Nephron progenitor cell (in vitro differentiated cells): ENCODE measurements around the gene NDUFAF4.

Experiments used
- DNase-seq: peaks from one replicate; pipeline ENCODE4 v3.0.0; 2021
- H3K27ac Mint-ChIP-seq: 2 replicates; pipeline ENCODE4 v1.8.0; 2021; ENCODE audit warnings: mild to moderate bottlenecking, moderate library complexity, mixed read lengths
- H3K27me3 Mint-ChIP-seq: 2 replicates; pipeline ENCODE4 v1.8.0; 2021; ENCODE audit warnings: mild to moderate bottlenecking, low read depth, mixed read lengths; ENCODE audit not compliant: poor library complexity
- H3K36me3 Mint-ChIP-seq: 2 replicates; pipeline ENCODE4 v1.8.0; 2021; ENCODE audit warnings: low read depth, mixed read lengths
- H3K4me1 Mint-ChIP-seq: 2 replicates; pipeline ENCODE4 v1.8.0; 2021; ENCODE audit warnings: mixed read lengths
- H3K4me3 Mint-ChIP-seq: 2 replicates; pipeline ENCODE4 v1.8.0; 2021; ENCODE audit warnings: mild to moderate bottlenecking, moderate library complexity, mixed read lengths
- H3K9me3 Mint-ChIP-seq: 2 replicates; pipeline ENCODE4 v1.8.0; 2021; ENCODE audit warnings: mild to moderate bottlenecking, moderate library complexity, mixed read lengths
- CTCF ChIP-seq: fragments of 200-600 bp; sonication (generic); IDR thresholded peaks from 2 replicates; pipeline ENCODE4 v1.5.0; 2021; ENCODE audit warnings: antibody characterized with exemption

Gene NDUFAF4

GRCh38 chr6:96876886-96877545, 20.7 kb downstream of the NDUFAF4 start:
- Mint-ChIP-seq H3K4me1 (no peaks in the 10 kb centered on the region), H3K4me3 (no peak overlapping the region), H3K27me3 (no peaks in the 10 kb centered on the region), H3K27ac (no peak overlapping the region), H3K9me3 (no peaks in the 10 kb centered on the region), H3K36me3 (no peaks in the 10 kb centered on the region)
- no peak for DNase-seq
- TF ChIP-seq CTCF = no peak

GRCh38 chr6:96872976-96873375, 24.7 kb downstream of the NDUFAF4 start:
- Mint-ChIP-seq H3K4me1 (no peaks in the 10 kb centered on the region), H3K36me3 (no peaks in the 10 kb centered on the region), H3K9me3 (no peaks in the 10 kb centered on the region), H3K27me3 (peaks cover 3% of the 10 kb centered on the region), H3K27ac (no peak overlapping the region), H3K4me3 (no peak overlapping the region)
- TF ChIP-seq CTCF = no peak
- DNase-seq = no peak

- Mint-ChIP-seq H3K4me3 (no peak overlapping the region), H3K9me3 (no peaks in the 10 kb centered on the region), H3K27me3 (peaks cover 3% of the 10 kb centered on the region), H3K27ac (no peak overlapping the region), H3K4me1 (no peaks in the 10 kb centered on the region), H3K36me3 (no peaks in the 10 kb centered on the region)
- no peak for DNase-seq
- no peak for TF ChIP-seq CTCF
Observed at GRCh38 chr6:96865055-96865405, 32.7 kb downstream of the NDUFAF4 start.

GRCh38 chr6:96864216-96865054, 33.3 kb downstream of the NDUFAF4 start:
- peaks cover 2% of the 10 kb centered on the region for H3K9me3 Mint-ChIP-seq

GRCh38 chr6:96862560-96862959, 35.1 kb downstream of the NDUFAF4 start:
- Mint-ChIP-seq H3K36me3 (no peaks in the 10 kb centered on the region), H3K4me3 (no peak overlapping the region), H3K27ac (no peak overlapping the region), H3K4me1 (no peaks in the 10 kb centered on the region), H3K9me3 (peaks cover 6% of the 10 kb centered on the region), H3K27me3 (no peaks in the 10 kb centered on the region)
- DNase-seq = no peak
- TF ChIP-seq CTCF = no peak

More at GRCh38 chr6:96864216-96865054, 33.3 kb downstream of the NDUFAF4 start:
- H3K27me3 Mint-ChIP-seq = peaks cover 1% of the 10 kb centered on the region
- H3K36me3 Mint-ChIP-seq = no peaks in the 10 kb centered on the region
- H3K4me1 Mint-ChIP-seq = no peaks in the 10 kb centered on the region
- no peak for TF ChIP-seq CTCF
- DNase-seq = no peak
- H3K4me3 Mint-ChIP-seq = no peak overlapping the region
- H3K27ac Mint-ChIP-seq = no peak overlapping the region

- Mint-ChIP-seq H3K4me1 (no peaks in the 10 kb centered on the region), H3K4me3 (no peak overlapping the region), H3K27ac (no peak overlapping the region), H3K27me3 (no peaks in the 10 kb centered on the region), H3K9me3 (peaks cover 6% of the 10 kb centered on the region), H3K36me3 (no peaks in the 10 kb centered on the region)
- DNase-seq = no peak
- TF ChIP-seq CTCF = no peak
Observed at GRCh38 chr6:96861588-96861987, 36.1 kb downstream of the NDUFAF4 start.
